ENCODE measurements around the gene GADD45GIP1.

DNA sequence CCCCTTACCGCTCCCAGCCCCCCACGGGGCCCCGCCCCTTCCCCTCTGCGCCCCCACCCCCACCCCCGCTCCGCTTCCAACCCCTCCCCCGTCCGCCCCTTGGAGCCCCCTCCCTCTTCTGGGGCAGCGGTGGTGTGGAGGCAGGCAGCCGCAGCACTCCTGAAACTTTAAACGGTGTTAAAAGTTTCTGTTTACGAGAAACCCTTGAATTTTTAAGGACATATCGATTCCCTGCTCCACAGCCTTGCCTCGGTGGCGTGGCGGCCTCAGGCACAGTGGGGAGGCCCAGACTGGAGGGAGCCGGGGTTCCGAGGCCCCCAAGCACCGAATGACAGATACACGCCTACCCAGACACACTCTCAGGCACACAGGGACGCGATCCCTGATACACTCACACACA is 33.4 kb upstream of the GADD45GIP1 start:
- TF ChIP-seq ZBTB7A (IDR thresholded peaks at IDR 0.05; ENCODE audit: low read depth) (no peak), EGR1 (IDR thresholded peaks at IDR 0.05) (no peak), CREB1 (IDR thresholded peaks at IDR 0.05; ENCODE audit: low read depth) (no peak), TEAD4 (IDR thresholded peaks at IDR 0.05) (no peak), FOXM1 (IDR thresholded peaks at IDR 0.05; ENCODE audit: borderline replicate concordance, low read depth) (no peak), RAD21 (IDR thresholded peaks at IDR 0.05; ENCODE audit: low read depth) (no peak), EP300 (IDR thresholded peaks at IDR 0.05; ENCODE audit: borderline replicate concordance) (no peak), TAF1 (IDR thresholded peaks at IDR 0.05; ENCODE audit: low read depth) (no peak), CEBPB (IDR thresholded peaks at IDR 0.05) (no peak), YY1 (IDR thresholded peaks at IDR 0.05; ENCODE audit: low read depth) (no peak), NFIC (IDR thresholded peaks at IDR 0.05) (no peak)
- TF ChIP-seq, protein P1, sequence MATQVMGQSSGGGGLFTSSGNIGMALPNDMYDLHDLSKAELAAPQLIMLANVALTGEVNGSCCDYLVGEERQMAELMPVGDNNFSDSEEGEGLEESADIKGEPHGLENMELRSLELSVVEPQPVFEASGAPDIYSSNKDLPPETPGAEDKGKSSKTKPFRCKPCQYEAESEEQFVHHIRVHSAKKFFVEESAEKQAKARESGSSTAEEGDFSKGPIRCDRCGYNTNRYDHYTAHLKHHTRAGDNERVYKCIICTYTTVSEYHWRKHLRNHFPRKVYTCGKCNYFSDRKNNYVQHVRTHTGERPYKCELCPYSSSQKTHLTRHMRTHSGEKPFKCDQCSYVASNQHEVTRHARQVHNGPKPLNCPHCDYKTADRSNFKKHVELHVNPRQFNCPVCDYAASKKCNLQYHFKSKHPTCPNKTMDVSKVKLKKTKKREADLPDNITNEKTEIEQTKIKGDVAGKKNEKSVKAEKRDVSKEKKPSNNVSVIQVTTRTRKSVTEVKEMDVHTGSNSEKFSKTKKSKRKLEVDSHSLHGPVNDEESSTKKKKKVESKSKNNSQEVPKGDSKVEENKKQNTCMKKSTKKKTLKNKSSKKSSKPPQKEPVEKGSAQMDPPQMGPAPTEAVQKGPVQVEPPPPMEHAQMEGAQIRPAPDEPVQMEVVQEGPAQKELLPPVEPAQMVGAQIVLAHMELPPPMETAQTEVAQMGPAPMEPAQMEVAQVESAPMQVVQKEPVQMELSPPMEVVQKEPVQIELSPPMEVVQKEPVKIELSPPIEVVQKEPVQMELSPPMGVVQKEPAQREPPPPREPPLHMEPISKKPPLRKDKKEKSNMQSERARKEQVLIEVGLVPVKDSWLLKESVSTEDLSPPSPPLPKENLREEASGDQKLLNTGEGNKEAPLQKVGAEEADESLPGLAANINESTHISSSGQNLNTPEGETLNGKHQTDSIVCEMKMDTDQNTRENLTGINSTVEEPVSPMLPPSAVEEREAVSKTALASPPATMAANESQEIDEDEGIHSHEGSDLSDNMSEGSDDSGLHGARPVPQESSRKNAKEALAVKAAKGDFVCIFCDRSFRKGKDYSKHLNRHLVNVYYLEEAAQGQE (IDR thresholded peaks at IDR 0.05; ENCODE audit: low read depth), result no peak
- TF ChIP-seq, protein P2, sequence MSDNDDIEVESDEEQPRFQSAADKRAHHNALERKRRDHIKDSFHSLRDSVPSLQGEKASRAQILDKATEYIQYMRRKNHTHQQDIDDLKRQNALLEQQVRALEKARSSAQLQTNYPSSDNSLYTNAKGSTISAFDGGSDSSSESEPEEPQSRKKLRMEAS (IDR thresholded peaks at IDR 0.05), result no peak
- TF ChIP-seq, protein P3, sequence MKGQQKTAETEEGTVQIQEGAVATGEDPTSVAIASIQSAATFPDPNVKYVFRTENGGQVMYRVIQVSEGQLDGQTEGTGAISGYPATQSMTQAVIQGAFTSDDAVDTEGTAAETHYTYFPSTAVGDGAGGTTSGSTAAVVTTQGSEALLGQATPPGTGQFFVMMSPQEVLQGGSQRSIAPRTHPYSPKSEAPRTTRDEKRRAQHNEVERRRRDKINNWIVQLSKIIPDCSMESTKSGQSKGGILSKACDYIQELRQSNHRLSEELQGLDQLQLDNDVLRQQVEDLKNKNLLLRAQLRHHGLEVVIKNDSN (IDR thresholded peaks at IDR 0.05), result no peak
